IPS DF 6.9 (cell line): ENCODE data around the gene GRAMD4.

ENCODE experiments used
- DNase-seq: peaks from one replicate; pipeline ENCODE4 v3.0.0-alpha.2; 2013; ENCODE audit warnings: low read depth, low spot score
- H3K27ac ChIP-seq: one replicate; pipeline ENCODE4 v1.5.1; 2013; ENCODE audit warnings: low read length, control low read depth
- H3K27me3 ChIP-seq: 2 replicates; pipeline ENCODE4 v1.6.1; 2013; ENCODE audit warnings: mild to moderate bottlenecking, low read length; ENCODE audit not compliant: control insufficient read depth, insufficient read depth
- H3K36me3 ChIP-seq: 2 replicates; pipeline ENCODE4 v1.6.1; 2013; ENCODE audit warnings: low read length; ENCODE audit not compliant: control insufficient read depth, insufficient read depth
- H3K4me1 ChIP-seq: 2 replicates; pipeline ENCODE4 v1.6.1; 2013; ENCODE audit warnings: low read length; ENCODE audit not compliant: control insufficient read depth, insufficient read depth
- H3K4me3 ChIP-seq: 2 replicates; pipeline ENCODE4 v1.5.1; 2013; ENCODE audit warnings: mild to moderate bottlenecking, low read length
- H3K9me3 ChIP-seq: 2 replicates; pipeline ENCODE4 v1.6.1; 2013; ENCODE audit warnings: low read length, inconsistent platforms; ENCODE audit not compliant: control insufficient read depth, insufficient read depth
- WGBS: extraction: QIAGEN DNeasy Blood & Tissue Kit; methylation state at CpG from one replicate; pipeline ENCODE4 v1.1.7; 2013; ENCODE audit warnings: mixed read lengths, missing lambda C conversion rate; ENCODE audit not compliant: insufficient read length, insufficient coverage; 5-methylcytosine and 5-hydroxymethylcytosine counted together

Gene GRAMD4

GRCh38 chr22:46577368-46578249 is 42.6 kb upstream of the GRAMD4 start:
- Histone ChIP-seq H3K27me3 (no peaks in the 10 kb centered on the region), H3K27ac (no peak overlapping the region), H3K4me3 (peak overlapping the region; percentile 70; the same call in 1 of the 2 replicates), H3K9me3 (no peaks in the 10 kb centered on the region), H3K4me1 (peaks cover 8% of the 10 kb centered on the region), H3K36me3 (no peaks in the 10 kb centered on the region)
- no peak for DNase-seq
- WGBS = no CpG with 5 or more reads among the region's 65 CpGs

- DNase-seq = no peak
- H3K4me1 ChIP-seq = peaks cover 8% of the 10 kb centered on the region
- no CpG with 5 or more reads among the region's 9 CpGs for WGBS
- no peaks in the 10 kb centered on the region for H3K9me3 ChIP-seq
- no peak overlapping the region for H3K4me3 ChIP-seq
- H3K36me3 ChIP-seq = no peaks in the 10 kb centered on the region
- no peak overlapping the region for H3K27ac ChIP-seq
- H3K27me3 ChIP-seq = no peaks in the 10 kb centered on the region
These were observed 41.8 kb upstream of the GRAMD4 start for GRCh38 chr22:46578251-46578823.

- Histone ChIP-seq H3K4me1 (peaks cover 8% of the 10 kb centered on the region), H3K4me3 (no peak overlapping the region)
- no peak for DNase-seq
These were observed 41.2 kb upstream of the GRAMD4 start for GRCh38 chr22:46578824-46579561.

GRCh38 chr22:46579751-46580449 is 40.3 kb upstream of the GRAMD4 start:
- no peak overlapping the region for H3K27ac ChIP-seq
- no peak for DNase-seq
- peaks cover 13% of the 10 kb centered on the region for H3K4me1 ChIP-seq

More at GRCh38 chr22:46578824-46579561, 41.2 kb upstream of the GRAMD4 start:
- Histone ChIP-seq H3K9me3 (no peaks in the 10 kb centered on the region), H3K27me3 (no peaks in the 10 kb centered on the region), H3K36me3 (no peaks in the 10 kb centered on the region), H3K27ac (no peak overlapping the region)
- WGBS = no CpG with 5 or more reads among the region's 15 CpGs

GRCh38 chr22:46580940-46581537 is 39.1 kb upstream of the GRAMD4 start:
- H3K27me3 ChIP-seq = no peaks in the 10 kb centered on the region
- no CpG with 5 or more reads among the region's 13 CpGs for WGBS
- H3K4me1 ChIP-seq = peaks cover 11% of the 10 kb centered on the region
- H3K27ac ChIP-seq = no peak overlapping the region
- H3K4me3 ChIP-seq = no peak overlapping the region
- no peaks in the 10 kb centered on the region for H3K9me3 ChIP-seq
- H3K36me3 ChIP-seq = no peaks in the 10 kb centered on the region
- DNase-seq = no peak

More at GRCh38 chr22:46579751-46580449, 40.3 kb upstream of the GRAMD4 start:
- Histone ChIP-seq H3K27me3 (no peaks in the 10 kb centered on the region), H3K9me3 (no peaks in the 10 kb centered on the region), H3K4me3 (no peak overlapping the region), H3K36me3 (no peaks in the 10 kb centered on the region)
- WGBS = no CpG with 5 or more reads among the region's 14 CpGs

GRCh38 chr22:46581538-46582244 is 38.5 kb upstream of the GRAMD4 start:
- H3K27ac ChIP-seq = no peak overlapping the region
- no peaks in the 10 kb centered on the region for H3K36me3 ChIP-seq

GRCh38 chr22:46582281-46582933 is 37.8 kb upstream of the GRAMD4 start:
- Histone ChIP-seq H3K4me1 (peaks cover 10% of the 10 kb centered on the region), H3K27ac (no peak overlapping the region), H3K36me3 (no peaks in the 10 kb centered on the region), H3K9me3 (no peaks in the 10 kb centered on the region), H3K4me3 (no peak overlapping the region), H3K27me3 (no peaks in the 10 kb centered on the region)
- WGBS = no CpG with 5 or more reads among the region's 14 CpGs
- no peak for DNase-seq

More at GRCh38 chr22:46581538-46582244, 38.5 kb upstream of the GRAMD4 start:
- no peaks in the 10 kb centered on the region for H3K27me3 ChIP-seq
- WGBS = no CpG with 5 or more reads among the region's 14 CpGs
- DNase-seq = no peak
- peaks cover 10% of the 10 kb centered on the region for H3K4me1 ChIP-seq
- no peak overlapping the region for H3K4me3 ChIP-seq
- no peaks in the 10 kb centered on the region for H3K9me3 ChIP-seq

GRCh38 chr22:46583571-46583970 is 36.6 kb upstream of the GRAMD4 start:
- Histone ChIP-seq H3K36me3 (no peaks in the 10 kb centered on the region), H3K27me3 (no peaks in the 10 kb centered on the region), H3K4me1 (peaks cover 8% of the 10 kb centered on the region), H3K4me3 (no peak overlapping the region), H3K27ac (no peak overlapping the region), H3K9me3 (no peaks in the 10 kb centered on the region)
- DNase-seq = no peak
- WGBS = no CpG with 5 or more reads among the region's 11 CpGs
